ENCODE measurements around the gene CABCOCO1. TPM values are rescaled to one million over a fixed set of nuclear protein-coding genes. Genes with fewer than 3 reads are reported as not detected.

Gene CABCOCO1
- polyA plus RNA-seq, 3 donors, result 2.7 to 6.0 (median 3.0) TPM

- no peak for DNase-seq (ENCODE audit: low read depth in 3 of 3, low spot score in 2 of 3)
These were observed 141.7 kb downstream of the CABCOCO1 start for GRCh38 chr10:61804414-61804813.

GRCh38 chr10:61805091-61805490, 142.4 kb downstream of the CABCOCO1 start:
- no peak for DNase-seq (ENCODE audit: low read depth in 3 of 3, low spot score in 2 of 3)

GRCh38 chr10:61810263-61810662, 147.5 kb downstream of the CABCOCO1 start:
- DNase-seq (ENCODE audit: low read depth in 3 of 3, low spot score in 2 of 3), result no peak

- no peak for DNase-seq (ENCODE audit: low read depth in 3 of 3, low spot score in 2 of 3)
These were observed 149.5 kb downstream of the CABCOCO1 start for GRCh38 chr10:61812052-61812721.

GRCh38 chr10:61812920-61813319, 150.2 kb downstream of the CABCOCO1 start:
- DNase-seq (ENCODE audit: low read depth in 3 of 3, low spot score in 2 of 3), result no peak

GRCh38 chr10:61814160-61814559, 151.4 kb downstream of the CABCOCO1 start:
- no peak for DNase-seq (ENCODE audit: low read depth in 3 of 3, low spot score in 2 of 3)

- DNase-seq (ENCODE audit: low read depth in 3 of 3, low spot score in 2 of 3), result no peak
These were observed 152.8 kb downstream of the CABCOCO1 start for GRCh38 chr10:61815496-61815895.

Other genes with a start within 250 kb of the CABCOCO1 start
- 1 to 10 TPM; 6.3 to 8.6 (median 7.7) TPM for gene TMEM26, start 209.5 kb upstream of the CABCOCO1 start, polyA plus RNA-seq (ENCODE audit: insufficient read length in 3 of 3)
- gene ARID5B, start 238.8 kb downstream of the CABCOCO1 start, polyA plus RNA-seq (ENCODE audit: insufficient read length in 3 of 3), result 10 to 100 TPM; 48.6 to 56.9 (median 53.0) TPM

All from right renal cortex interstitium (tissue), 3 donors.